ENCODE measurements around the gene ADGRG7.

ADGRG7 gene

DNA sequence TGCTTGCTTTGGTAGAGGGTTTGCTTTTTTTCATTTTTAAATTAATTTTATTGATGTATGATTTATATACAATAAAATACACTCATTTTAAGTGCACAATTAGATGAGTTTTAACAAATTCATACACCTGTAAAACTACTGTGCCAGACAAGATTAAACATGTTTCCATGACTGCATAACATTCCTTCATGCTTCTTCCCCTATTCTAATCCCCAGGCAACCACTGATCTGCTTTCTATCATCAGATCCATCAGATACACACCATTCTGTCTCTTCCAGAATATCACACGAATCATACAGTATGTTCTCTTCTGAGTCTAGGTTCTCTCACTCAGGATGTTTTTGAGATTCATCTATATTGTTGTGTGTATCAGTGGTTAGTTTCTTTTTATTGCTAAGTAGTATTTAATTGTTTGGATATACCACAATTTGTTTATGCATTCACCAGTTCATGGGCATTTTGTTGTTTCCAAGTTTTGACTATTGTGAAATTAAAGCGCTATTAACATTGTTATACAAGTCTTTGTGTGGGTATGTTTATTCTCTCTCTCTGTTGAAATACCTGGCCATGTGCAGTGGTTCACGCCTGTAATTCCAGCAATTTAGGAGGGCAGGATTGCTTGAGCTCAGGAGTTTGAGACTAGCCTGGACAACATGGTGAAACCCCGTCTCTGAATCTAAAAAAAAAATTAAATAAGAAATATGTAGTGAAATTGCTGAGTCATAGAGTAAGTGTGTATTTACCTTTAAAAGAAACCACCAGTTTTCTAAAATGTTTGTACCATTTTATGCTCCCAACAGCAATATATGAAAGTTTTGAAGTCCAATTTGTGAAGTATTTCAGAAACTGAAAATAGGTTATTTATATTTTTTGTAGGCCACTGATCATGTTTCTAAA, 92.9 kb downstream of the ADGRG7 start:
- no peak for DNase-seq

DNA sequence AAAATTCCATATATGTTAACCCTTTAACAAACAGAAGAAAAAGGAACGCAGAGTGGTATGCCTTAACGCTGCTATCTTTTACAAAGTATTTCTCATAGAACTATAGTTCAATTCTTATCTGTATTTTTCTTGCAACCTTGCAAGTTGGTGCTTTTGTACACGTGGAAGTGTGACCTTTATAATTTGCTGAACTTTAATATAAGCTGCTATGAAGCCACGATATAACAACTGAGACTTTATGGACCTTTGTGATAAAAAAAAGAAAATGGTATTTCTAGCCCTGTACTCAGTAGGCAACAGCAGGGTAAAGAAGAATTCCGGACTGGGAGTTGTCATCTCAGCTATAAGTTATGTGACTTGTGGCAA, 93.6 kb downstream of the ADGRG7 start:
- DNase-seq, result no peak

DNA sequence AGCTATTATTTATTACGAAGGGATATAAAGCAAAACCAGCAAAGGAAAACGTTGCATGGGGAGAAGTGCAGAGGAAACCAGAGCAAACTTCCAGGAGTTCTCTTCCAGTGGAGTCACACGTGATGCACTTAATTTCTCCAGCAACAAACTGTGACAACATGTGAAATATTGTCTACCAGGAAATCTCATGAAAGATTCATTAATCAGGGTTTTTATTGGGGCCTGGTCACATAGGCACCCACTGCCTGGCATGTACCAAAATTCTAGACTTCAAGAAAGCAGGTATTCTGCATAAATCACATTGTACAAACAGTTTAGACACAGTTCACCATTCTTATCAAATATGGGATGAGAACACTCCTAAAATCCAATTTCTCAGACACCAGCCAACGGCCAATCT, 94.5 kb downstream of the ADGRG7 start:
- no peak for DNase-seq

DNA sequence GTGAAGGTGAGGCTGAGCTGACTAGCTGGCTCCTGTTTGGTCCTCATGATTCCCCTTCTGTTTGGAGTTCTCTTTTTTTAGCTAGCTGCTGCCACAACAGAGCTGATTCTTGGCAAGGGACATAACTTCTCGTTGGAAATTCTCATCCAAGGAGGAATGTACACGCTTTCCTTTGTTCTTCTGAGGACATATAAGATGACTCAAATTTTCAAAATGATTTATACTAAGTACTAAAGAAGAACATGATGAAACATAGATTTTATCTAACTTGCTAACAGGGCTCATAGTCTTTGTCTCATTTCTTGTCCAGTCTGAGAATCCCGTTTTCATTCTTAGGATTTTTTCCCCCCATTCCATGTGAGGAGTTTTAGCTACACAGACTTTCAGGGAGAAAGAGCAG, 97.0 kb downstream of the ADGRG7 start:
- DNase-seq, result no peak

DNA sequence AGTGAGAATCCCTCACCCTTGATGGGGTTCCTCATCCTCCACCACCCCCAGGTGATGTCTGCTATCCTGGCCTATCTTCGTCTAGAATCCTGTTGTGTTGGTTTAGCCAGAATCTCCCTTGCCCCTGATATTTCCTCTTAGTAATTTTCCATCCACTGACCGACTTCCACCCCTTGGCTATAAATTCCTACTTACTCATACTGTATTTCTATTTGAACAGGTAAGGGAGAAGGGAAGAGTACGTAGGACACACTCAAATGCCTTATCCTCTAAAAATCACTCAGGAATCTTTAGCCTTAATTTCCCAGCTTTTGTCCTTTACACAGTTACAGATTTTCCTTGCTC, 99.2 kb downstream of the ADGRG7 start:
- no peak for DNase-seq

DNA sequence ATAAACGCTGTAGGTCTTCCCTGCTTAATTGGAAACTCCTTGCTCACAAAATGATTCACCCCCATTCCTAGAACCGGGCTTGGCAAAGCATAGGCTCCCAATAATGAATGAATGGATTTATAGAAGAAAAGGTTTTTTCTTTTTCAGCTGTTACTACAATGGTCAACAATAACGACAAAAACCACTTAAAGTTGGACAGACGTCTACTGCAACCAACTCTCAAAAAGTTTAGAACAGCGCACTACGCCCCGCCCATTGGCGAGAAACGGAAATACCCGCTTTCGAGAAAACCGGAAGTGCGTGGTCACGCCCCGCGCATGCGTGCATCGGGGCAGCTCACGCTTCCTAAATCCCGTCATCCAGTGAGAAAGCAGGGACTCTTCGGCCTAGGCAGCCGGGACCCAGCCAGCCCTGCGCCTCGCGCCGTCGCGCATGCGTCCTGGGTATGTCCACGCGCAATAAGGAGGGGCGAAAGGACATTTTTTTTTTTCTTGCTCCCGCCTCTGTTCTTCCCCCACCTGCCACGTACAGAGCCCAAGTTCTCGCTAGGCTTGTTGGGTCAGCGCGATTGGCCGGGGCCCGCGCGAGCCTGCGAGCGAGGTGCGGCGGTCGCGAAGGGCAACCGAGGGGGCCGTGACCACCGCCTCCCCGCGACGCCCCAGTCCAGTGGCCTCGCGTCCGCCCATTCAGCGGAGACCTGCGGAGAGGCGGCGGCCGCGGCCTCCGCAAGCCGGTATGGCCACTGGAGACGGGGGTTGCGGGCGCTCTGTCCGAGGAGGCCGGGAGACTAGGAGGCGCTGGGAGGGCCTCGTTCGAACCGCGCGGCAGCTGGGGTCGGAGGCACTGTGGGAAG, 99.8 kb downstream of the ADGRG7 start, which contains the start of gene TFG:
Gene TFG, plus strand, starts transcription at position 506 of the 853 bp plus-strand sequence. CDS start 4,192 bp downstream, outside the sequence.
- peak; percentile 94 for DNase-seq

DNA sequence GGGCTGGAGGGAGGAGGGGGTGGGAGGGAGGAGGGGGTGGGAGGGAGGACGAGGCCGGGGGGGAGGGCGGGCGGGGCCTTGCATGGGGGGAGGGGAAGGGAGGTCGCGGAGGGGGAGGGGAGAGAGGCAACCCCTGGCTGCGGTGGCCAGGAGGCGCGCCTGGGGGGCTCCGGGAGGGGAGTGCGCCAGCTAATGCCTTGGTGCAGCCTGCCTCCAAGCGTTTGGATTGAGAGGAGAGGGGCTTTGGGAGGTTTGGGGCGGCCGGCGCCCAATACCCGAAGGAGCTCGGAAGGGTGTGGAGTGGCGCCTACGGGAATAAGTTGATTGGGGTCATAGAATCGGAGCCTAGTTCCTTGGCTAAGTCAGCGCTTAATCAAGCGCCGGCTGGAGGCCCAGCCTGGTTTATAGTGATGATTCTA, 100.5 kb downstream of the ADGRG7 start:
- no peak for DNase-seq

DNA sequence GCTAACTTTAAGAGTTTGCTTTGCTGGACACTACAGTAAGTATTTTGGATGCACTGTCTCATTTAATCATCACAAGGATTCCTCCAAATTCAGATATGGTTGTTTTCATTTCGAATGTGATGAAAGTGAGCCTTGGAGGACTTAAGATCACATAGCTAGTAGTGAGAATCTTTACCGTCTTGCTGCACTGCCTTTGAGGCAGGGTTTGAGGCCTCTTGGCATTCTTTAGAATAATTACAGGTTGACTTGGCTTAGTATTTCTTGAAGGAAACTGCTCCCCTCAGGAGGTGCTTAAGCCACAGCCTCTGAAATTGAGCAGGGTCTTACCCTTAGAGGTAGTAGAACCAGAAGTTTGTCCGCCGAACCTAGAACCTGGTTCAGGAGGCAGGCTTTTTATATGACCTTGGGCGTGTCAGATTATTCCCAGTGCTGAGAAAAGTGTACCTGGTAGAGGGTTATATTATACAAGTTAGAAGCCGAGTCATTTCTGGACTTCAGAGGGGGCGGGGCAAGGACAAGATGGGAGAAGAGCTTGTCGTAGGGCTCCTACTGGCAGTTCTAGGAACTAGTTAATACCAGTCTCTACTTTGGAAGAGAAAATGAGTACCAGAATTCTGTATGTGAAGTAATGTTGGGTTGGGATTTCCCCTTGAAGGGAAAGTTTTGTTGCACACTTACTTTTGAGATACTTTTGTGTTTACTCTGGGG, 101.0 kb downstream of the ADGRG7 start:
- DNase-seq, result no peak

DNA sequence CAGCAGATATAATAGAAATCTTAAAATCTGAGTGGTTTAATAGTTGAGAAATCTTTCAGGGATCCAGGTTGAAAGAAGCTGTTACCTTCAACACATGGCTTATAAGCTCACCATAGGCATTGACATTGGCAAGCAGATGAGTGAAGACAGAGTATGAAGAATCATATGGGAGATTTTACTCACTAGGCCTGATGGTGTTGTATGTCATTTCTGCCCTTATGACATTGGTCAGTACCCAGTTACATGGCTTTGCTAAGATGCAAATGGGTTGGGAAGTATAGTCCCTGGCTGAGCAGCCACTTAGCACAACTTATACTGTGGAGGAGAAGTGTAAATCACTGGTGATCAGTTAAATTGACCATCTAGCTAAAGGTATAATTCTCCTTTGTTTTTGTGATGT, 105.8 kb downstream of the ADGRG7 start:
- DNase-seq, result no peak

DNA sequence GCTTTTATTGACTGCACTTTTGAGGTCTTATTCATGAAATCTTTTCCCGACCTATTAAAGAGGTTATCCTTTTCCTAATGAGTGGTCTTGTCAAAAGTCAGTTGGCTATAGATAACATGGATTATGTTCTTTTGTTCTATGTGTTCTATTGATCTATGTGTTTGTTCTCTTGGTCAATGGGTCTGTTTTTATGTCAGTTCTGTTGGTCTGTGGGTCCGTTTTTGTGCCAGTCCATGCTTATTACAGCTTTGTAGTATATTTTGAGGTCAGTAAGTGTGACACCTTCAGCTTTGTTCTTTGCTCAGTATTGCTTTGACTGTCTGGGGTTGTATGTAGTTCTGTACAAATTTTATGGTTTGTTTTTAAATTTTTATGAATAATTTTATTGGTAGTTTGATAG, 107.7 kb downstream of the ADGRG7 start:
- no peak for DNase-seq

DNA sequence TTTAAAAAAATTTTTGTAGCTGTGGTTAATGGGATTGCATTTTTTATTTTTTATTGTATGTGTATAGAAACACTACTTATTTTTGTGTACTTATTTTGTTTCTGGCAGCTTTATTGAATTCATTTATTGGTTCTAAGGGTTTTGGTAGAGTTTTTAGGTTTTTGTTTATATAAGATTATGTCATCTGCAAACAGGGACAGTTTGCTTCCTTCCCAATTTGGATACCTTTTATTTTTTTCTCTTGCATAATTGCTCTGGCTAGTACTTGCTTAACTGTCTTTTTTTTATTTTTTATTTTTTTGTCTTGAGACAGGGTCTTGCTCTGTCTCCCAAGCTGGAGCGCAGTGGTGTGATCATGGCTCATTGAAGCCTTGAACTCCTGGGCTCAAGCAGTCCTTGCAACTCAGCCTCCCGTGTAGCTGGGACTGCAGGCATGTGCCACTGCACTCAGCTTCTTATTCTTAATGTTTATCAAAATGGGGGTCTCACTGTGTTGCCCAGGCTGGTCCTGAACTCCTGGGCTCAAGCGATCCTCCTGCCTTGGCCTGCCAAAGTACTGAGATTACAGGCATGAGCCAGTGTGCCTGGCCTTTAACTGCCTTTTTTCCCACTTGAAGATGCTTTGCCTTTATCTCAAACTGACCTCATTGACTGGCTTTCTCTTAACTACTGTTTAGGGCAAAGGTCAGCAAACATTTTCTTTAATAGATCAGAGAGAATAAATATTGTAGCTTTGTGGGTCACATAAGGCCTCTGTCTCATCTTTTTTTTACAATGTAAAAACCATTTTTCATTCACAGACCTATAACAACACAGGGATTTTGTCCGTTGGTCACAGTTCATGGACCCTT, 108.5 kb downstream of the ADGRG7 start:
- no peak for DNase-seq

DNA sequence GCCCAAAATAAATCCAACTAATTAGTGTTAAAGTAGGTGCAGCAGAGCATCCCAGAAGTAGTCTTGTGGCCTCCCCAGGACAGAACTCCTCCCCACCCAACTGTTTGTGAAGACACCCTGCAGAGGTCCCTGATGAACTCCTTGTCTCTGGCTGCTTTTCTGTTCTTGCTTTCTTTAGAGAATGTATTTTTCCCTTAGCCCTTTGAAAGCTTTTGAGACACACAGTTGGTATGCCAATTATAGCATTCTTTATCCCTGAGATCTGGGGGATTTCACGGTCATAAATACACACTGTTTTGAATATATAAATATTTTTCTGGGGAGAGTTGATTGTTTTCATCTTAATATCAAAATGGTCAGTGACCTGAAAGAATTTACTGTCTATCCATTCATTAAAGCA, 109.7 kb downstream of the ADGRG7 start:
- DNase-seq, result no peak

DNA sequence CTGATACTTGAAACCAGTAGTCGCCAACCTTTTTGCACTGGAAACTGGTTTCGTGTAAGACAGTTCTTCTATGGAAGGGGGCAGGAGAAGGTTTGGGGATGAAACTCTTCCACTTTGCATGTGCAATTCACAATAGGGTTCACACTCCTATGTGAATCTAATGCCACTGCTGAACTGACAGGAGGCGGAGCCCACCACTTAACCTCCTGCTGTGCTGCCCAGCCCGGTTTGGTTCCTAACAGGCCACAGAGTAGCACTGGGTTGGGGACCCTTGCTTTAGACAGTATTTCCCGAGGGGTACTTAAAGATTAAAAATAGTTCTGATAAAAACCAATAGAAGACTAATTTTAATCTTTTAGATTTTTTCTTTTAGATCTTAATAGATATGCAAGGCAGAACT, 111.0 kb downstream of the ADGRG7 start:
- DNase-seq, result no peak

DNA sequence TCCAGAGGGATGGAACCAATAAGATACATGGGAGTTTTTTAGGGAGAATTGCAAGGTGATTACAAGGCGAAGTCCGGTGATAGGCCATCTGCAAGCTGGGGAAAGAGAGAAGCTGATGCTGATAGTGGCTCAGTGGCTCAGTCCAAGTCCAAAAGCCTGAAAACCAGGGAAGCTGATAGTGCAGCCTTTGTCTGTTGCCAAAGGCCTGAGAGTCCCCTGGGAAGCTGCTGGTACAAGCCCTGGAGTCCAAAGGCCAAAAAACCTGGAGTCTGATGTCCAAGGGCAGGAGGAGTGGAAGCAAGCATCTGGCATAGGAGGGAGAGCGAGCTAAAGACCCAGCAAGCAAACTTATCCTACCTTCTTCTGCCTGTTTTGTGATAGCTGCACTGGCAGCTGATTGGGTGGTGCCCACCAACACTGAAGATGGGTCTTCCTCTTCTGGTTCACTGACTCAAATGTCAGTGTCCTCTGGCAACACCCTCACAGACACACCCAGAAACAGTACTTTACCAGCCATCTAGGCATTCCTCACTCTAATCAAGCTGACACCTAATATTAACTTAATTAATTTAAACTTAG, 116.6 kb downstream of the ADGRG7 start:
- no peak for DNase-seq

DNA sequence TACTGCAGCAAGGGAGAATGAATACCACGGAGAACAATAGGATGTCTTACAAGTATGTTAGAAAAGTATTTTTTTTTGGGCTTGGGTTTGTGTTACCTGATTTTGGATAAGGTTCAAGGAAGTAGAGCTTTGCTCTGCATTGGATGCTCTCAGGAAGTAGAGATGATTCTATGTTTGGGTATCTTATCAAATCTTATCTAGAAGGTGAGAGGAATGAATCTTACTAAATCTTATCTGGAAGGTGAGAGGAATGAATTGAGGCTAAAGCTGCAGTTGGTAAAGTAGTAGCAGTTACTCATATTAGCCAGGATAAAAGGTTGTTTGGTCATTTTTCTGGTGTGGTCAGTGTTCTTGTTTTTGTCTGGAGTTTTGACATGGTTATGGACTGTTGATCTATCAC, 117.3 kb downstream of the ADGRG7 start:
- no peak for DNase-seq

DNA sequence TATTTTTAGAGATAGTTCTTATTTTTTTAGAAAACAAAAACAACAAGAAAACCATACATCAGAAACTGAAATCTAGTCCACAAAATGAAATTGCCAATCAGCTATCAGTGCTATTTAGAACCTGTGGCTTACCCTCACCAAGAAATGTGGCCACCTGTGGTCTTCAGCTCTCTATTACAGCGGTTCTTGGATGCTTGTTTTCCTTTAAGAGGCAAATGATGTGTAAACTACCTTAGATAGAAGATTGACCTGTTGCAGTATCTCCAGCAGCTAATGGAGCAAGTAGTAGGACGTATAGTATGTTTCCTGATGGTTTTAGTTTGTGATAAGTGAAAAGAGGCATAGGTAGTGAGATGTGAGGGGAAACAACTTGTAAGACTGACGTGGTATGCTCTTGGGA, 121.1 kb downstream of the ADGRG7 start:
- no peak for DNase-seq

DNA sequence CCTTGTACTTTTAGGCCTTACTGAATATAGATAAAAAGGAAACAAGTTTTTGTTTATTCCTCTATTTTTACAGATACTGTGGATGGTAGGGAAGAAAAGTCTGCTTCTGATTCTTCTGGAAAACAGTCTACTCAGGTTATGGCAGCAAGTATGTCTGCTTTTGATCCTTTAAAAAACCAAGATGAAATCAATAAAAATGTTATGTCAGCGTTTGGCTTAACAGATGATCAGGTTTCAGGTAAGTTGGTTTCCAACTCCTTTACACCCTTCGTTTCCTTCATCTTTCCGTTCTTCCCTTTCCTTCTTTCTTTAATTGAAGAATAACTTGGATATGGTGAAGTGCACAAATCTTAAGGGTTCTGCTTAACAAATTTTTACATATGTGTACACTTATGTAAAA, 123.0 kb downstream of the ADGRG7 start:
- DNase-seq, result no peak

DNA sequence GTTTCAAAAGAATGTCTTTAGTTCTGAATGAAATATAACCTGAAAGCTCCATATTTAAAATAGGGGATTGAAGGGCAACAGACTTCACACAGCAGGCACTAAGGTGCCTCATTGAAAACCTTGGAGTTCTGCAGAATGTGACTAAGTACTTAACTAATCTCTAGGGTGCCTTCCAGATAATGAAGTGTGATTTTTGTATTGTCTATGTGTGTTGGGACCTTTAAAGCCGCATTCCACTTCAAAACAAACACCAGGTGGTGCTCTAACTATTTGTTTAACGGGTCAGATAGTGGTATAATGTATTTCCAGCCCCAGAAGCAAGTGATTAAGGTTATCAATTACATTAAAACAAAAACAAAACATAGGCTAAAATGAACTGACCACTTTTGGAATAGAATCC, 127.9 kb downstream of the ADGRG7 start:
- no peak for DNase-seq

DNA sequence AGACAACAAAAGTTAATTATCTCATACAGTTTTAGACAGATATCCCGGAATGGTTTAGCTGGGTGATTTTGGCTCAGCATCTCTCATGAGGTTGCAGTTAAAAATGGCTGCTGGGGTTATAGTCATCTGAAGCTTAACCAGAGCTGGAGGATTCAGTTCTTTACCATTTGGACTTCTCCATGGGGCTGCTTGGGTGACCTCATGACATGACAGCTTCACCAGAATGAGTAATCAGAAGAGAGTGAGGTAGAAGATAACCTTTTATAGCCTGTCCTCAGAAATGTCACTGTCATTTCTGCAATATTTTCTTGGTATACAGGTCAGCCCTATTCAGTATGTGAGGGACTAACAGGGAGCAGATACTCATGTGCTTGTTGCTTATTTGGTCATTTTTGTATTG, 130.8 kb downstream of the ADGRG7 start:
- no peak for DNase-seq

DNA sequence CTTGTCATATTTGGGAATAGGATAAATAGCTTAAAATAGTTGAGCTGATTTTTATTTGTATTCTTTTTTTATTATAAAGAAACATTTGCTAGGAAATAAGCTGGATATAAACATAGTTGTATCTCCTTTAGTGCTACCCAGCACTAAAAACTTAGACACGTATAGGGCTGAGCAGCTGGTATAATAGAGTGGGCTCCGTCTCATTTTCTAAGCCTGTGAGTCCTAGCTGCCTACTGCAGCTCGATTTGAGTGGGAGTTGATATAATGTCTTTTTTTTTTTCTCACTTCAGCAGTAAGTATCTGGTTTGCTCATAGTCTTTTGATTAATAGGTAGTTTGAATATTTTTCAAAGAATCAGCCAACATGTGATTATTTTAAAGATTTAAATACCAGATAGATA, 134.1 kb downstream of the ADGRG7 start:
- DNase-seq, result no peak

DNA sequence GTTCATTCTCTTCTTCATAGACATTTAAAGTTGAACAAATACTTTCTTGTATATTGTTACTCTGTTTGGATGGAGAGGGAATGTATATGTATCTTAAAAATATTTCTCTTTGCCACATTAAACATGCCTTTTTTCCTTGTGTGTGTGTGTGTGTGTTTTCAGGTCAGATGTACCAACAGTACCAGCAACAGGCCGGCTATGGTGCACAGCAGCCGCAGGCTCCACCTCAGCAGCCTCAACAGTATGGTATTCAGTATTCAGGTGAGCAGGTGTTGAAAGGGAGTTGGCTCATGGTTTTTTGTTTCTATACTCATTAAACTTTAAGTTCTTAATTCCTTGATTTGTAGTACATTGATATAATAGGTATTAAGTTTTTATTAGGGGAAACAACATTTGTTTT, 135.3 kb downstream of the ADGRG7 start:
- DNase-seq, result no peak

Data from NCI-H1048 (cell line).